CD4-positive, alpha-beta T cell treated with Interleukin-17A for 4 hours (primary cell): ENCODE data around the gene SHKBP1.
"Not testable (repeated sequence)": the region's sequence is repeated elsewhere in the genome, so short reads cannot be mapped to it uniquely, and the experiment has no call there.

Source experiments
- DNase-seq: peaks from one replicate; pipeline ENCODE4 v3.0.0-alpha.2; 2020; ENCODE audit warnings: mixed read lengths

SHKBP1 gene

DNA sequence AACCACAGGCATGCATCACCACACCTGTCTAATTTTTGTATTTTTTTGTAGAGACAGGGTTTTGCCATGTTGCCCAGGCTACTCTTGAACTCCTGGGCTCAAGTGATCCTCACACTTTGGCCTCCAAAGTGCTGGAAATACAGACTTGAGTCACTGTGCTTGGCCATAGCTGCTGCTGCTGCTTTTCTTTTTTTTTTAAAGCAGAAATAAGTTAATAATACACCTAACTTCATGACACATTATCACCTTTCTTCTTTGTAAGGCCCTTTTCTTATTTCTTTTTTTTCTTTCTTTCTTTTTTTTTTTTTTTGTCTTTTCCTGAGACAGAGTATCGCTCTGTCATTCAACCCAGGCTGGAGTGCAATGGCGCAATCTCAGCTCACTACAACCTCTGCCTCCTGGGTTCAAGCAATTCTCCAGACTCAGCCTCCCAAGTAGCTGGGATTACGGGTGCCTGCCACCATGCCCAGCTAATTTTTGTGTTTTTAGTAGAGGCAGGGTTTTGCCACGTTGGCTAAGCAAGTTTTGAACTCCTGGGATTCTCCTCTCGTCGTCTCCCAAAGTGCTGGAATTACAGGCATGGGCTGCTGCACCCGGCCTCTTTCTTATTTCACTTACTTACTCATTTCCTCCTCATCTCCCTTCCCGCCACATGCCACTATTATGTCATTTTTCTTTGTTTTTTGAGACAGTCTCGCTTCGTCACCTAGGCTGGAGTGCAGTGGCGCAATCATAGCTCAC lies 8.7 kb downstream of the SHKBP1 start:
- no peak for DNase-seq

DNA sequence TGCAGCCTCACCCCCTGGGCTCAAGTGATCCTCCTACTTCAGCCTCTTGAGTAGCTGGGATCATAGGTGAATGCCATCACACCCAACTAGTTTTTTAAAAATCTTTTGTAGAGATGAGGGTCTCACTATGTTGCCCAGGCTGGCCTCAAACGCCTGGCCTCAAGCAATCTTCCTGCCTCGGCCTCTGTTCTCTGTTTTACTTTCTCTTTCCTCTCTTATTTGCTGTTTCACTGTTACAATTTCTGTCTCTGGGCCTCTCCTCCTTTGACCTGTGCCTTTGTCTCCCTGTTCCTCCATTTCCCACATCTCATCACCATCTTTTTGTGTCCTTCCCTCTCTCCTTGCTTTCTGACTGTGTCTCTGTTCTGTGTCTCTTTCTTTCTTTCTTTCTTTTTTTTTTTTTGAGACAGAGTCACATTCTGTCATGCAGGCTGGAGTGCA lies 9.3 kb downstream of the SHKBP1 start:
- DNase-seq, result no peak

DNA sequence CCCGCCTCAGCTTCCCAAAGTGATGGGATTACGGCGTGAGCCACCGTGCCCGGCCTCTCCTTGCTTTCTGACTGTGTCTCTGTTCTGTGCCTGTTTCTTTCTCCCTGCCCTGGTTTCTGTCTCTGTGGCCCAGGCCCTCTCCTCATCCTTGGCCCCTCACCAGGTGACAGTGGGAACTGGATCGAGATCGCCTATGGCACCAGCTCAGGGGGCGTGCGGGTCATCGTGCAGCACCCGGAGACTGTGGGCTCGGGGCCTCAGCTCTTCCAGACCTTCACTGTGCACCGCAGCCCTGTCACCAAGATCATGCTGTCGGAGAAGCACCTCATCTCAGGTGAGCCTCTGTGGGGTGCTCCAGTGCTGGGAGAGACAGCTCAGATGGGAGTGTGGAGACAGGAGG lies 9.9 kb downstream of the SHKBP1 start:
- no peak for DNase-seq

DNA sequence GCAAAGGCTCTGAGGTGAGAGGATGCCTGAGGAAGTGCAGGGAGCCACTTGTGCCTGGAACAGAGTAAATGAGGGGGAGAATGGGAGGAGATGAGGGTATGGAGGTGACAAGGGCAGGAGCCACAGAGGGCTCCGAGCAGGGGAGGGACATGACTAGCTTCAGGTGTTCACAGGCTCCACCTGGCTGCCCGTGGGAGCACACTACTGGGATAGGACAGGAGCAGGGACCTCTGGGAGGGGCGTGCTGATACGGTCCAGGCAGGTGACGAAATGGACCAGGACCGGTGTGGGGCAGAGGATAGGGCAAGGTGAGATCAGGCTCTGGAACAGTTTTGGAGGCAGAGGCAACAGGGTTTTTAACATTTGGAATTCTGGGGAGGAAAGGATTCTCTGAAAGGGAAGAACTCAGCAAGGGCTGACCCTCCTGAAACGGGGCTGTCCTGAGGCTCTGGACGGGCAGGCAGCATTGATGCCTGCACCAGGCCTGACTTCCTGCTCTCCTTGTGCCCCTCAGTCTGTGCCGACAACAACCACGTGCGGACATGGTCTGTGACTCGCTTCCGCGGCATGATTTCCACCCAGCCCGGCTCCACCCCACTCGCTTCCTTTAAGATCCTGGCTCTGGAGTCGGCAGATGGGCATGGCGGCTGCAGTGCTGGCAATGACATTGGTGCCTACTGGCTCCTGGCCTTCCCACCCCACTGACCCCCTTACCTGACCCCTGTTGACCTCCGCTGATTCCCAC lies 11.6 kb downstream of the SHKBP1 start:
- DNase-seq, result no peak

DNA sequence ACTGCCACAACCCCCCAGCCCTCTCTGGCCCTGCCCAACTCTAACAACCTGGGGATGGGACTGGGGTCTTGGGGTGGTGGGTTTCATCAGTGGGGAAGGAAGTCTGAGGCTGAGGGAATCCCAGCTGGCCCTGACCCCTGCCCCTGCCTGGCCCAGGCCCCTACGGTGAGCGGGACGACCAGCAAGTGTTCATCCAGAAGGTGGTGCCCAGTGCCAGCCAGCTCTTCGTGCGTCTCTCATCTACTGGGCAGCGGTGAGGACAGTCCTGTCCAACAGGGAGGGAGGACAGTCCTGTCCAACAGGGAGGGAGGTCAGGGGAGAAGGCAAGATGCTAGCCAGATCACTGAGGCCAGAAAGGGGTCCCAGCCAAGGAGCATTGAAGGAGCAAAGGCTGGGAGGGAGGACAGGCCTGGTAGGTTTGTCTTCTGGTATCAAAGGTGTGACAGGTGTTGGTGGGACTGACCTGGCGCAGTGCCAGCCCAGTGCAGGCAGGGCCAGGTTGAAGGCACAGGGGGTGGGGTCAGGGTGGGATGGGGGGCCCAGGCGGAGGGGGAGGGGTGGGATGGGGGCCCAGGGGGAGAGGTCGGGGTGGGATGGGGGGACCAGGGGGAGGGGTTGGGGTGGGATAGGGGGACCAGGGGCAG lies 12.4 kb downstream of the SHKBP1 start:
- DNase-seq, result no peak

DNA sequence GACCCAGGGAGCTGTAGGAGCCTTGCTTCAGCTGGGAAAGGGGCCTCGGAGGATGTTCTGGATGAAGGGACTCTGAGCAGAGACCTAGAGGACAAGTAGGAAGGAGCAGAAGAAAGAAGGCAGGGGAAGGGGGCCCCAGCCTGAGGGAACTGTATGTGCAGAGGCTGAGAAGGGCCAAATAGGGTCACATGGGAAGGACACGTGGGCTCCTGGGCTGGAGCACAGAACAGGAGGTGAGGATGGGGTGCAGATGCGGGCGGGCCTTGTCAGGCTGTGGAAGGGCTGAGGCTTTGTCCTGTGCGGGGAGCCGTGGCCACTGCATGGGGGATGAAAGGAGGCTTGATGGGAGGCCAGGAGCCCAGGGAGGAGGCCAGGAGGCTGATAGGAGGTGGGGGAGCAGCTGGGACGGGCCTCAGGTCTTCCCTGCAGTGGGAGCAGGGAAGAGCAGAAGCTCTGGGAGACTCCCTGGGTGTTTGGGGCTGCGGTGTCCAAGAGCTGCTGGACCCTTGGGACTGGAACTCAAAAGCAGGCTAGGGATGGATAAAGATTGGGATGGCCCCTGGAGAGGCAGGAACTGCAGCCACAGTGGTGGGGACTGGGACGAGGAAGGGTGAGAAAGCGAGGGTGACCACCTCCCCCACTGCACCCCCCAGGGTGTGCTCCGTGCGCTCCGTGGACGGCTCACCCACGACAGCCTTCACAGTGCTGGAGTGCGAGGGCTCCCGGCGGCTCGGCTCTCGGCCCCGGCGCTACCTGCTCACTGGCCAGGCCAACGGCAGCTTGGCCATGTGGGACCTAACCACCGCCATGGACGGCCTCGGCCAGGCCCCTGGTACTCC lies 13.1 kb downstream of the SHKBP1 start:
- DNase-seq, result no peak

DNA sequence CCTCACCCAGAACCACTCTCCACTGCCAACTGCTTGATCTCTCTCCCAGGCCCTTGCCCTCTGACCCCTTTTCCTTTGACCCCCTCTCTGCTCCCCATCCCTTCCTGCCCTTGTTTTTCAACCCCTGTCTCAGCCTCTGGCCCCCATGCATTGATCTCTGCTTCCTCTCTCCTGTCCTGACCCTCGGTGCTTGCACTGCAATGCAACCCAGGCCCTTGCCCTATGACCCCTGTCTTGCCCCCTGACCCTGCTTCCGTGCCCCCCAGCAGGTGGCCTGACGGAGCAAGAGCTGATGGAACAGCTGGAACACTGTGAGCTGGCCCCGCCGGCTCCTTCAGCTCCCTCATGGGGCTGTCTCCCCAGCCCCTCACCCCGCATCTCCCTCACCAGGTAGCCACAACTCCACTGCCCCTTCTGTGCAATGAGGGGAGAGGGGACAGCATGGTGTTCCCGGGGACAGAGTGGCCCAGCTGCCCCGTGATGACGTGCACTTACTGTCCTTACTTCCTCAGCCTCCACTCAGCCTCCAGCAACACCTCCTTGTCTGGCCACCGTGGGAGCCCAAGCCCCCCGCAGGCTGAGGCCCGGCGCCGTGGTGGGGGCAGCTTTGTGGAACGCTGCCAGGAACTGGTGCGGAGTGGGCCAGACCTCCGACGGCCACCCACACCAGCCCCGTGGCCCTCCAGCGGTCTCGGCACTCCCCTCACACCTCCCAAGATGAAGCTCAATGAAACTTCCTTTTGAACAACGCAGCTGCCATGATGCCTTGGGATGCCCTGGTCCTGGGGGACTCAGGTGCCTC lies 14.0 kb downstream of the SHKBP1 start:
- no peak for DNase-seq

DNA sequence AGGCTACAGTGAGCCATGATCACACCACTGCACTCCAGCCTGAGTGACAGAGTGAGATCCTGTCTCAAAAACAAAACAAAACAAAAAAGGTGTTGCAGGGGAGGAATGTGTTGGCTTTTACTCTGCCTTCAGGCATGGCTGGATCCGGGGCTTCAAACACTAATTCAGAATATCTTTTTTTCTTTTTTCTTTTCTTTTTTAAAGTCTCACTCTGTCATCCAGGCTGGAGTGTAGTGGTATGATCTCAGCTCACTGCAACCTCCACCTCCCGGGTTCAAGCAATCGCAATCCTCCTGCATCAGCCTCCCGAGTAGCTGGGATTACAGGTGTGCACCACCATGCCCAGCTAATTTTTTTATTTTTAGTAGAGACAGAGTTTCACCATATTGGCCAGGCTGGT lies 15.1 kb downstream of the SHKBP1 start:
- DNase-seq, result not testable (repeated sequence)

DNA sequence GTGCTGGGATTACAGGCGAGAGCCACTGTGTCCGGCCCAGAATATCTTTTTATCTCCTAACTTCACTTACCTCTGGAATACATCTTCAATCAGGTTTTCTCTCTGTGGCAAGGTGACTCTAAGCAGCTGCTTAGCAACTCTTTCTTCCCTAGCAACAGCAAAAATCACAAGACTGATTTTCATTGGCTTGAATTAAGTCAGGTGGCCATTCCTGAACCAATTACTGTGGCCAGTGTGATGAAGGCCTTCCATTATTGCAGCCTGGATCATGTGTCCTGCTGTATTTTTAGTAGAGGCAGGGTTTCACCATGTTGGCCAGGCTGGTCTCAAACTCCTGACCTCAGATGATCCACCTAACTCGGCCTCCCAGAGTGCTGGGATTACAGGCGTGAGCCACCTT lies 15.5 kb downstream of the SHKBP1 start:
- DNase-seq, result no peak

DNA sequence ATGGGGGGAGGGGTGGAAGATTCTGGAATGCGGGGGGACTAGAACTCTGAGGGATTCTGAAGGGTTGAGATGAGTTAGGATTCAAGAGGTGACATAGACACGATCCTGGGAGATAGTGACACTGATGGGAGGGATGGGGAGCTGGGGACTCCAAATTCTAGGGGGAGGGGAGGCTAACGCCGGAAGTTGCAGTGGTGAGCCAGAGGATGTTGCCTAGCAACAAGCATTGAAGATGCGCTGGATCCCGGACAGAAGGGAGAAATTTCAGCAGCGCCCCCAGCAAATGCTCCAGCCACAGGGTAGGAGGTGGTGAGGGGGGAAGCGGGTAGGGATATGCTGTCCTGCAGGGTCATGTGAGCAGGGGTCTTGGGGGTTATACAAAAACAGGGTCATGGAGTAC lies 17.6 kb downstream of the SHKBP1 start:
- no peak for DNase-seq

DNA sequence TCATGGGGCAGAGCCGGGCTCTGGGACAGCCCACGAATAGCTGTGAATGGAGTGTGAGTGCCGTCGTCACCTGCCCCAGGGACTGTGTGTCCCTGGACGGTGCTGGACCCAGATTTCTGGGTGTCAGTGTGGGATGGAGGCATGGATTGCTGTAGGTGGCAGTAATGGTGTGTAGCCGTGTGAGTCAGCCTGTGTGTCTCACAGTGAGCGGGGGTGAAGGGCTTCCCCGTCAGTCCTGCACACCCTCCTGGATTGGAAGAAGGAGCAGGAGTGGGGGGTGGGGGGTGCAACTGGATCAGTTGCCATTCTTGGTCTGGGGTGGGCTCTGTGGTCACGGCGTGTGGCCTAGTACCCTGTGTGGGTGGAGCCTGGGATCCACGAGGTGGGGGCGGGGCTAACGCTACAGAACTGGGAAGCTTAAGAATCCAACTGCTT lies 18.0 kb downstream of the SHKBP1 start:
- DNase-seq, result no peak

DNA sequence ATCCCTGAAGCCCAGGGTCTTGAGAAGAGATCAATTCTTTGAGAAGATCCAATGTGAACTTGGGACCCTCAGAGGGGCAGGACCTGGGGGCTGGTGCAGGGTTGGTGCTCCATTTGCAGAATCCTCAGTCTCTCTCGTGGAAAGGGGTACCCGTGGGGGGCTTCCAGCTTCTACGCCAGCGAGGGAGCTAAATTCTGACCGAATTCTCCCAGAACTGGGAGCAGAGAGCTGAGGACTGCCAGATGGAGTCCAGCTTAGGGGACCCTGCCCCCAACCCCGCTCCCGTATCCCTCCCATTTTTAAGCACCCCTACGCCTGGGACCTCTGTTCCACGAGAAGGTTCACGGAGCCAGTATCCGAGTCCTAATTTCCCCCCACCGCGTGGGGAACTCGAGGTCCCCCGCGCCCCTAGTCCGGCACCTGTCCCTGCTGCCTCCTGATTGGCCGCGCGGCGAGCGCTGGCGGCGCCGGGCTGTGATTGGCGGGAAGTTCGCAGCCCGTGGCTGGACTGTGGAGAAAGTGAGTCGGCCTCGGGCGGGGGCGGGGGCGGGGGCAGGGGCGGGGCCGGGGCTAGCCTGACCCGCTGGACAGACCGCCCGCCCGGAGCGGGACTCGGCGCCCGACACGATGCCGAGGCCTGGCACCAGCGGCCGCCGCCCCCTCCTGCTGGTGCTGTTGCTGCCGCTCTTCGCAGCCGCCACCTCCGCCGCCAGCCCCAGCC lies 20.1 kb downstream of the SHKBP1 start:
- DNase-seq, result no peak

DNA sequence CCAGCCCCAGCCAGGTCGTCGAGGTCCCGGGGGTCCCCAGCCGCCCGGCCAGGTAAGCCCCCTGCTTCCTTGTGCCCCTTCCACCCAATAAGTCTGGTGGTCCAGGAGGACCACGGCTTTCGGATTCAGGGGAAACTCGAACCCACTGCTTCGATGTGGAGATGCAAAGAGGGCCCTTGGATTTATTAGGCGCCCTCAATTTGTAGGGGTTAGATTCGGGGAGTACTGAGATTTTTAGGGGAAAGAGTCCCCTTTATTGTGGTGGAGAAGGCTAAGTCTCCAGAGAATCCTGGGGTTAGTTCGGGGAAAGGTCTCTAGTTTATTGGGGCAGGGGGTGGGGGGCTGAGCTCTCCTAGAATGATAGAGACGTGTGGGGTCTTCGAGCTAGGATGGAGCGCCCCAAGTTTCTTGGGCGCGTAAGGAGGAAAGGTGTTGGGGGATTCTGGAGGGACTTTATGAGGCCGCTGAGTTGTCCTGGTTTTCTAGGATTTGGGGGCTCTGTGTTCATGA lies 20.7 kb downstream of the SHKBP1 start:
- DNase-seq, result no peak

DNA sequence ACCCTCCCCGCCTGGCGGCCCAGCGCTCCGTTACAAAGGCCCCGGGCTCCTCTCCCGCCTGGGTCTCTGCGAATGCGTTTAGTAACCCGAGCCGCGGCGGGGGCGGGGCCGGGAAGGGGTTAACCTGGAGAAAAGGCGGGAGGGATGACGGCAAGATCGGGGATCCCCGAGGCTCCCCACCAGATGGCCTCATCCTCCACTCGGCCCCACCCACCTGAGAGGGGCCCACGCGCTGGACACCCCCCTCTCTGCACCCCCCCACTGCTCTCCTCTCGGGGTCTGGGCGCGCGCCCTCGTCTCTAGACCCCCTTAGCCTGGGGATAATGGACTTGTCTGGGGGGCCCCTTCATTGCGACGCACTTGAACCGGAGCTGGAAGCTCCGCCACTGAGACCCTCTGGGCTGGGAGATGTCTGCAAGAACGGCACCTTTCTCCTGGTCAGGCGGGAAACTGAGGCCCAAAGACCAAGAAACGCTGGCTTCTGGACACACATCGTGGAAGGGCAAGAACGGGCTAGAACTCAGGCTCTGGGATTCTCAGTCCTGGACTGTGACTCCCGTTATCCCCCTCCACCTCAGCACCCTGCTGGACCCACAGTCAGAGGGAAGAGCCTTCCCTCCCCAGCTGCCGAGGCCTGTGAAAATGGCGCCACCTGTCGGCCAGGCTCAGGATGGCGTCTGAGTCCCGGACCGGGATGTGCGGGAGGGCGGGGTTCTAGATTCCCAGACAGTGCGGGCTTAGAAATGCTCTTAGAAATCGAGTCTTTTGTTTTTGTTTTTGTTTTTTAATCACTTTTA lies 21.6 kb downstream of the SHKBP1 start:
- peak; percentile 87 for DNase-seq

DNA sequence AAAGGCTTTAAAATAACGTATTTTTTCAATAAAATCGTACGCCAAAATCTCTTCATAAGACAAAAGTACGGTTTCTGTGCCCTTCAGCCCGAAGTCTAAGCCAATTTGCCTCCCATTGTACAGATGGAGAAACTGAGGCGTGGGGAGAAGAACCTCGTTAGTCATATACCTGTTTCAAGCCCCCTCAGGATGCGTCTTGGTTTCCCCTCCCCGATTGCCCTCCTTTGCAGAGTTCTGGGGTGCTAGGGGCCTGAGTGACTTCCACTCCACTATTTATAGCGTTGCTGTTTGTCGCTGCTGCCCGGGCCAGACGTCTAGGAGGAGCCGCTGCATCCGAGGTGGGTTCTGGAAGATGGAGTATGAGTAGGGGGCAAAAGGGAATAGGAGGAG lies 22.2 kb downstream of the SHKBP1 start:
- no peak for DNase-seq

DNA sequence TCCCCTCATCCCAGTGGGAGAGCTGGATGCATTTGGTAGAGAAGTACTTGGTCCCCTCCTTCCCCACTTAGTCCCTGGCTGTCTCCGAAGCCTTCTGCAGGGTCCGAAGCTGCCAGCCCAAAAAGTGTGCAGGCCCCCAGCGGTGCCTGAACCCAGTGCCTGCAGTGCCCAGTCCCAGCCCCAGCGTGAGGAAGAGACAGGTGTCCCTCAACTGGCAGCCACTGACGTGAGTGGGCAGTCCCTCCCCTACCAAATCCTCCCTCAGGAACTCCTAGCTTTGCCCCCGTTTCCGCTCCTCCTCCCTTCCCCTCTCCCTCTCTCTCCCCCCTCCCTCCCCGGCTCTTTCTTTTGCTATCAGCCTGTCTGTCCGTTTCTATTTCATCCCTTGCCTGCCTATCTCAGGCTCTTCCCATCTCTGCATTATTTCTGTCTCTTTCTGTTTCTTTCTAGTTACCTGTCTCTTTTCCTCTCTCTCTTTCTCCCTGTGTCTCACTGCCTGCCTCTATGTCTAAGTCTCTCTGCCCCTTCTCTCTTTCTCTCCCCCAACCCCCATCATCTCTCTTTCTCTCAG lies 22.7 kb downstream of the SHKBP1 start:
- peak; percentile 44 for DNase-seq

DNA sequence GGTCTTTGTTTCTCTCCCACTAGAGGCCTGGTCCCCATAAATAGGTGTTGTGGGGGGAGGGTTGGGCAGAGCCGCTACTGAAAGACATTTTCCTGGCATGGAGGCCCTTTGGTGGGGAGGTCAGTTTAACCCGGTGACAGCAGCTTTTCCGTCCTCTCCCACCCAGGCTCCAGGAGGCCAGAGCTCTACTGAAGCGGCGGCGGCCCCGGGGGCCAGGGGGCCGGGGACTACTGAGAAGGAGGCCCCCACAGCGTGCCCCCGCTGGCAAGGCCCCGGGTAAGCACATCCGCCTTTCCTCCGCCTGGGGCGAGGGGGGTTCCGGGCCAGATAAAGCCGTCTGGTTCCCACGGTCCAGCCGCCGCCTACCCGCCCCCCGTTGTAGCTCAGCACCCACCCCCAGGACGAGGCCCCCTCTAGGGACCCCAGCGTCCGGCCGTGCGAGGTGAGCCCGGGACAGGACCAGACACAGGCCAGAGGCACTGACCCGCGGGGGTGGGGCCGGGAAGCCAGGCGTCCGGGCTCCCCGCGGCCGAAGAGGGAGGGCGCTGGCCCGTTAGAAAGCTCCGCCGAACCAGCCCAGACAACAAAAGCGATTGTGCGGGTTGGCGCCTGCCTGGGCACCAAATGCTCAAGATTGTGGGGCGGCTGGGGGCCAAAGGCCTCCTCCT lies 23.4 kb downstream of the SHKBP1 start:
- DNase-seq, result no peak

DNA sequence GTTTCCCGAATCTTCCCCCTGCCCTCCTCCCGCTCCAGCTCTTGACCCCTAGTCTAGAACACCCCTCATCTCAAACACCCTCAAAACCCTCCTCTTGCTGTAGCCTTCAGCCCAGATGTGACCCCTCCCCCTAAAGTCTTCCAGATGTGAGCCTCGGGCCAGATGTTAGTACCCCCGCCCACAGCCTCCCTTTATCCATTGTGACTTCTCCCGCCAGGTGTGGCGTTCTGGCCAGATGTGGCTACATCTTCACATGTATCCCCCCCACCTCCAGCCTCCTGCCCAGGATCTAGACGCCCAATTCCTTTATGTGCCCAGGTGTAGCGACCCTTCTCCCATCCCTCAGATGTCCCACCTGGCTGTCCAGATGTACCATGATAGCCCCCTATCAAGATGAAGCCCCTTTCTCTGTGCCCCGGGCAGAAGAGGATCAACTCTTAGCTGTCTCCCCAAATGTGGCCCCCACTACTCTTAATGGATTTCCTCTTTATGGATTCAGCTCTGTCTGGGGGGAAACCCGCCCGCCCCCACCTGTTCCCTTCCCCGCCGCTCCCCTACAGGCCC lies 24.0 kb downstream of the SHKBP1 start:
- no peak for DNase-seq
